CD4-positive, alpha-beta T cell (primary cell): ENCODE results near the gene MICAL3. TPM values are rescaled to one million over a fixed set of nuclear protein-coding genes. Genes with fewer than 3 reads are reported as not detected.

Experiments used
- ATAC-seq: fragments of 200-7000 bp; cut with Tn5 transposase; one replicate; pipeline ENCODE4 v1.10.0; 2022; ENCODE audit warnings: mild to moderate bottlenecking; ENCODE audit not compliant: poor library complexity
- CTCF ChIA-PET: fragments of 350-600 bp; sonication (Branson Sonifier 250); formaldehyde crosslinking; loops from one replicate; lab custom pipeline; 2021; ENCODE audit warnings: antibody characterized with exemption, inconsistent platforms; lab: Charles Lee
- POLR2A ChIA-PET: fragments of 350-600 bp; sonication (Branson Sonifier 250); formaldehyde crosslinking; loops from one replicate; lab custom pipeline; 2021; ENCODE audit warnings: antibody characterized with exemption, inconsistent platforms; lab: Charles Lee
- DNase-seq, 14 experiments: peaks; one replicate each; pipeline ENCODE4 v3.0.0-alpha.2; 2013 to 2020; ENCODE audit warnings: mixed read lengths in 2 of 14
- H3K27ac ChIP-seq, 2 donors: one replicate each; pipeline versions ENCODE4 v1.5.1 to v1.7.0; 2013; ENCODE audit warnings: low read length in 2 of 2, low read depth in 1 of 2, mild to moderate bottlenecking in 1 of 2
- H3K27me3 ChIP-seq, 2 experiments: 1 replicate in 1 of 2; 2 replicates in 1 of 2; pipeline versions ENCODE4 v1.6.1 to v1.7.0; 2013; ENCODE audit warnings: low read length in 2 of 2, control low read depth in 1 of 2, mild to moderate bottlenecking in 1 of 2, moderate library complexity in 1 of 2; ENCODE audit not compliant: insufficient read depth in 2 of 2, control insufficient read depth in 1 of 2
- H3K36me3 ChIP-seq: one replicate; pipeline ENCODE4 v1.6.1; 2013; ENCODE audit warnings: low read length, control low read depth; ENCODE audit not compliant: insufficient read depth
- H3K4me1 ChIP-seq: one replicate; pipeline ENCODE4 v1.6.1; 2013; ENCODE audit warnings: low read length, control low read depth; ENCODE audit not compliant: insufficient read depth
- H3K4me3 ChIP-seq: one replicate; pipeline ENCODE4 v1.5.1; 2013; ENCODE audit warnings: mild to moderate bottlenecking, low read length, moderate library complexity
- H3K9me3 ChIP-seq, 2 experiments: 1 replicate in 1 of 2; 2 replicates in 1 of 2; pipeline versions ENCODE4 v1.6.1 to v1.7.0; 2013; ENCODE audit warnings: low read length in 2 of 2, mild to moderate bottlenecking in 2 of 2, control low read depth in 1 of 2, moderate library complexity in 1 of 2; ENCODE audit not compliant: control insufficient read depth in 1 of 2, insufficient read depth in 1 of 2
- H3K27ac Mint-ChIP-seq: one replicate; pipeline ENCODE4 v1.8.0; 2020; ENCODE audit warnings: mixed read lengths
- H3K27me3 Mint-ChIP-seq: one replicate; pipeline ENCODE4 v1.8.0; 2021; ENCODE audit warnings: mixed read lengths
- H3K36me3 Mint-ChIP-seq: one replicate; pipeline ENCODE4 v1.8.0; 2021; ENCODE audit warnings: low read depth, mixed read lengths
- H3K4me1 Mint-ChIP-seq: one replicate; pipeline ENCODE4 v1.8.0; 2021; ENCODE audit warnings: low read depth, mixed read lengths
- H3K4me3 Mint-ChIP-seq: one replicate; pipeline ENCODE4 v1.8.0; 2020; ENCODE audit warnings: mild to moderate bottlenecking, mixed read lengths
- H3K9me3 Mint-ChIP-seq: one replicate; pipeline ENCODE4 v1.8.0; 2020; ENCODE audit warnings: mixed read lengths
- intact Hi-C, 2 experiments: fragments of 100-400 bp; cut with DNase I in 1 of 2; cut with micrococcal nuclease in 1 of 2; formaldehyde crosslinking; loops; one replicate each; pipeline versions ENCODE4 v1.15.1 to v1.9.0; 2023 to 2025; cut with DNase I, micrococcal nuclease
- total RNA-seq, 174 experiments: library from RNA in 2 of 174; stranded (reverse) in 2 of 174; gene quantifications; one replicate each; pipeline ENCODE4 v1.2.3 and lab custom pipeline; 2021 to 2026
- TF ChIP-seq, protein P1 (sequence below): fragments of 200-600 bp; IDR thresholded peaks from one replicate; pipeline ENCODE4 v1.8.0; 2022; ENCODE audit warnings: antibody characterized with exemption, mild to moderate bottlenecking

MICAL3 gene
- total RNA-seq, 2 experiments from 2014 or later, result 9.4 to 9.9 TPM

DNA sequence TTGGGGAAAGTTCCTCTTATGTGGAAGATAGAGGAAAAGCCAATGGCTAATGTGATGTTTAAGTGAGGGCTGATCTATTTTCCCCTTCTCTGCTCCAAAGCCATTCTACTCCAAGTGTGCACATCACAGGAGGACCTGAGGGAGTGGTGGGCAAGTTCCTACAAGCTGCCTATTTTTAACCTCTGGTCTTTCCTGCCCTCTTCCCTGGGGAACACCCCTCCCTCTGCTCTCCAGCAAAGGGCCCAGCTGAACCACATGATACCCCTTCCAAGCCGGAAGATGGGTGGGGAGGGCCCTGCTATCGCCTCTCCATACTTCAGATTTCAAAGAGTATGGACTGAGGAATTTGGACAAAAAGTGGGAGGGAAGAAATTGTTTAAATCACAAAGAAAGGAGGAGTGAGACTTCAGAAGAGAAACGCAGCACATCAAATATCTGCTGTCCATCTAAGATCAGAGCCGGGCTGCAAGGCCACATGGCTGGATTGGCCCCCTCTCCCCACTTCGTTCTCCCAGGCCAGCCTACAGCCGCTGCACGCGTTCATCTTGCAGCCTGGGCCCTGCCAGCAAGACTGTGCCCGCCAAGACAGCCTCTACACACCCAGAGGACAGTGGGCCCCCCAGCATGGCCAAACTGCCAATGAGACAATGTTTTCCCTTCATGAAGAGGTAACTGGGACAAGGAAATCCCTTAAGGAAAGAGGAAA lies 77.5 kb downstream of the MICAL3 start:
- CTCF ChIA-PET, result no interaction called here

DNA sequence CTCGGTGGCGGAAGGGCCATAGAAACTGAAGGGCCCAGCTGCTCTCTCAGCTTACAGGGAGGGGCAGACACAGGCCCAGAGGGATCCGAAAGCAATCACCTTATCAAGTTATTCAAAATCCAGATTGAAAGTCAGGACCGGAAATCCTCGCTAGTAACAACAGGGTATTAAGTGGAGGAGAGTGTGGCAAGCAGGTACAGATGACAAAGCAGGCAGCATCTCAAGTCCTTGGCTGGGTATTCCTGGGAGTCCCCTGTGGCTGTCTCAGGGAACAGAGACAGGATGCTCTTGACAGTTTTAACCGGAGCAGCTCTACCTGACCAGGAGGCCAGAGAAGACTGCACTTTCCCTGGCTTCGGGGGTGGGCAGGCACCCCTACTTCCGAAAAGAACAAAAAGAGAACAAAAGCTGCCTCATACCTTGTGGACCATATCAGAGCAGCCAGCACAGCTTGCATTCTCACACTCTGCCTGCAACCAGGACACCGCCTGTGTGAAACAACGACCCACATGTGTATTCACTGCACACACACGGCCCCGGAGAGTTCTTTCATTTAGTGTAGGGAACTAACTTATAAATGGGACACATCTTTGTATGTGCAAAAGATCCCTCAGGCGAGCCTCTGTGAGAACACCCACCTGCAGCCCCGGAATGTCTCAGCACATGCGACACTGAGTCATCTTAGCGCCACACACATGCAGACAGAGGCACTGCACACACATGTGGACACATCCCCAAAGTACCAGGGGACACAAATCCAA lies 78.3 kb downstream of the MICAL3 start:
- no peak overlapping the region for H3K27ac Mint-ChIP-seq
- no peaks in the 10 kb centered on the region for H3K9me3 Mint-ChIP-seq
- Histone ChIP-seq H3K27ac (no peak overlapping the region), H3K27me3 (no peaks in the 10 kb centered on the region), H3K36me3 (no peaks in the 10 kb centered on the region), H3K9me3 (no peaks in the 10 kb centered on the region), H3K4me1 (no peaks in the 10 kb centered on the region), H3K4me3 (no peak overlapping the region)
- H3K4me3 Mint-ChIP-seq, result no peak overlapping the region
- ChIA-PET CTCF (no interaction called here), POLR2A (no interaction called here)
- TF ChIP-seq, protein P1, sequence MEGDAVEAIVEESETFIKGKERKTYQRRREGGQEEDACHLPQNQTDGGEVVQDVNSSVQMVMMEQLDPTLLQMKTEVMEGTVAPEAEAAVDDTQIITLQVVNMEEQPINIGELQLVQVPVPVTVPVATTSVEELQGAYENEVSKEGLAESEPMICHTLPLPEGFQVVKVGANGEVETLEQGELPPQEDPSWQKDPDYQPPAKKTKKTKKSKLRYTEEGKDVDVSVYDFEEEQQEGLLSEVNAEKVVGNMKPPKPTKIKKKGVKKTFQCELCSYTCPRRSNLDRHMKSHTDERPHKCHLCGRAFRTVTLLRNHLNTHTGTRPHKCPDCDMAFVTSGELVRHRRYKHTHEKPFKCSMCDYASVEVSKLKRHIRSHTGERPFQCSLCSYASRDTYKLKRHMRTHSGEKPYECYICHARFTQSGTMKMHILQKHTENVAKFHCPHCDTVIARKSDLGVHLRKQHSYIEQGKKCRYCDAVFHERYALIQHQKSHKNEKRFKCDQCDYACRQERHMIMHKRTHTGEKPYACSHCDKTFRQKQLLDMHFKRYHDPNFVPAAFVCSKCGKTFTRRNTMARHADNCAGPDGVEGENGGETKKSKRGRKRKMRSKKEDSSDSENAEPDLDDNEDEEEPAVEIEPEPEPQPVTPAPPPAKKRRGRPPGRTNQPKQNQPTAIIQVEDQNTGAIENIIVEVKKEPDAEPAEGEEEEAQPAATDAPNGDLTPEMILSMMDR, result no peak
- ATAC-seq, result no peak
- H3K27me3 Mint-ChIP-seq, result no peaks in the 10 kb centered on the region
- DNase-seq, result no peak
- no peaks in the 10 kb centered on the region for H3K4me1 Mint-ChIP-seq
- H3K36me3 Mint-ChIP-seq, result no peaks in the 10 kb centered on the region
- intact Hi-C loops, result no loop called here

More for the DNA sequence above, 77.5 kb downstream of the MICAL3 start:
- H3K4me3 Mint-ChIP-seq, result no peak overlapping the region
- TF ChIP-seq, protein P1, result no peak
- Histone ChIP-seq H3K27me3 (no peaks in the 10 kb centered on the region), H3K36me3 (no peaks in the 10 kb centered on the region), H3K4me3 (no peak overlapping the region), H3K27ac (no peak overlapping the region), H3K4me1 (no peaks in the 10 kb centered on the region), H3K9me3 (no peaks in the 10 kb centered on the region)
- H3K27me3 Mint-ChIP-seq, result no peaks in the 10 kb centered on the region
- POLR2A ChIA-PET, result no interaction called here
- no peaks in the 10 kb centered on the region for H3K9me3 Mint-ChIP-seq
- no peak for ATAC-seq
- no peaks in the 10 kb centered on the region for H3K4me1 Mint-ChIP-seq
- intact Hi-C loops, result no loop called here
- H3K27ac Mint-ChIP-seq, result no peak overlapping the region
- DNase-seq, result no peak
- H3K36me3 Mint-ChIP-seq, result no peaks in the 10 kb centered on the region

DNA sequence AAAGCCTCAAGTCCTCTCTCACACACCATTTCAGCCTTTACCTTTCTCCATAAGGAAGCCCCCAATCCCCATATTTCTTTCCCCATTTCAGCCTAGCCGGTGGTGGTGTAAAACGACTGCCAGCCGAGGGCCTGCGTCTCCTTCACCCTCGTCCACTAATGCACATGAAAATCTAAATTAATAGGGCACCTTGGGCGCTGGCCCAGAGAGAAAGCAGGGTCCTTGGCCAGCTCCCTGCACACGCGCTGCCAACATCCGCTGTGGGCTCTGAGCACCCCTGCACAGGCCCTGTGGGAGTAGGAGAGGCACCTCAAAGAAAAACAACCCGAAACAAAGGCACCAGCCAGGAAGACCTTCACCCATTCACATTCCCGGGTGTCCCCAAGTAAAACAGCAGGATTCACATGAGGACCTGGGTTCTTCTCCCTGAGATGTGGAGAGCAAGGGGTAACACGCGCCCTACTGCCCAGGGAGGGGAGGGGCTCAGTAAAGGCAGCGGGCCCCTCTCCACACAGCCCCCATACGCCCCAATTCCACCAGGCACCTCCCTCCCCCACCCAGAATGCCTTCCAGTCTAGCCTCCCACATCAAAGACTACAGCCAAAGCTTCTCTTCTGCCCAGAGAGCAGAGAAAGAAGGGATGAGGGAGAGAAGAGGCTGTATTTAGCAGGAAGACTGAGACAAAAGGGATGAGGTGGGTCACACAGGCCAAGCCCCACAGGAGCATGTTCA lies 79.0 kb downstream of the MICAL3 start:
- Histone ChIP-seq H3K4me3 (no peak overlapping the region), H3K36me3 (no peaks in the 10 kb centered on the region), H3K27me3 (no peaks in the 10 kb centered on the region), H3K9me3 (no peaks in the 10 kb centered on the region), H3K4me1 (no peaks in the 10 kb centered on the region), H3K27ac (no peak overlapping the region)
- Mint-ChIP-seq H3K27ac (no peak overlapping the region), H3K9me3 (no peaks in the 10 kb centered on the region), H3K4me3 (no peak overlapping the region), H3K4me1 (no peaks in the 10 kb centered on the region), H3K27me3 (no peaks in the 10 kb centered on the region), H3K36me3 (no peaks in the 10 kb centered on the region)
- no peak for ATAC-seq
- POLR2A ChIA-PET, result no interaction called here
- TF ChIP-seq, protein P1, result no peak
- intact Hi-C loops, result no loop called here
- no peak for DNase-seq
- CTCF ChIA-PET, result no interaction called here
